ENCODE measurements around the gene RRBP1. TPM values are rescaled to one million over a fixed set of nuclear protein-coding genes. Genes with fewer than 3 reads are reported as not detected.

RRBP1 gene
- total and polyA plus RNA-seq, 4 donors: 75.4 to 202 (median 130) TPM

- Histone ChIP-seq H3K4me3 (ENCODE audit: low read depth in 1 of 3, low read length in 3 of 3) (no peak overlapping the region), H3K9ac (ENCODE audit: low read depth in 1 of 2, low read length in 2 of 2) (no peak overlapping the region), H3K27me3 (ENCODE audit: control insufficient read depth in 4 of 4, insufficient read depth in 4 of 4, low read length in 3 of 4) (no peaks in the 10 kb centered on the region), H3K36me3 (ENCODE audit: control insufficient read depth in 4 of 4, insufficient read depth in 3 of 4, low read depth in 1 of 4, low read length in 3 of 4) (peaks cover 4 to 47% (median 34%) of the 10 kb centered on the region in 4 donors), H3K4me1 (ENCODE audit: control insufficient read depth in 4 of 4, insufficient read depth in 4 of 4, low read length in 3 of 4) (peaks cover 13 to 31% (median 25%) of the 10 kb centered on the region in 4 donors), H3K9me3 (ENCODE audit: control insufficient read depth in 4 of 4, low read length in 3 of 4) (peaks cover 0 to 2% (median 0%) of the 10 kb centered on the region in 4 donors), H3K27ac (ENCODE audit: low read depth in 1 of 2, low read length in 2 of 2) (peak overlapping the region in 1 of 2 donors; percentile 10)
- no peak for DNase-seq (ENCODE audit: low spot score)
- TF ChIP-seq, protein P1, sequence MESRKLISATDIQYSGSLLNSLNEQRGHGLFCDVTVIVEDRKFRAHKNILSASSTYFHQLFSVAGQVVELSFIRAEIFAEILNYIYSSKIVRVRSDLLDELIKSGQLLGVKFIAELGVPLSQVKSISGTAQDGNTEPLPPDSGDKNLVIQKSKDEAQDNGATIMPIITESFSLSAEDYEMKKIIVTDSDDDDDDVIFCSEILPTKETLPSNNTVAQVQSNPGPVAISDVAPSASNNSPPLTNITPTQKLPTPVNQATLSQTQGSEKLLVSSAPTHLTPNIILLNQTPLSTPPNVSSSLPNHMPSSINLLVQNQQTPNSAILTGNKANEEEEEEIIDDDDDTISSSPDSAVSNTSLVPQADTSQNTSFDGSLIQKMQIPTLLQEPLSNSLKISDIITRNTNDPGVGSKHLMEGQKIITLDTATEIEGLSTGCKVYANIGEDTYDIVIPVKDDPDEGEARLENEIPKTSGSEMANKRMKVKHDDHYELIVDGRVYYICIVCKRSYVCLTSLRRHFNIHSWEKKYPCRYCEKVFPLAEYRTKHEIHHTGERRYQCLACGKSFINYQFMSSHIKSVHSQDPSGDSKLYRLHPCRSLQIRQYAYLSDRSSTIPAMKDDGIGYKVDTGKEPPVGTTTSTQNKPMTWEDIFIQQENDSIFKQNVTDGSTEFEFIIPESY (IDR thresholded peaks at IDR 0.05): no peak
- TF ChIP-seq HNF4A (conservative IDR thresholded peaks at IDR 0.05) (peak; percentile 50 to 54), RXRA (IDR thresholded peaks at IDR 0.05) (peak; percentile 26 to 51), FOXA2 (IDR thresholded peaks at IDR 0.05) (no peak)
- 89% methylated on average over 9 of the region's 9 CpGs for WGBS
Observed at GRCh38 chr20:17657898-17658647, 24.0 kb downstream of the RRBP1 start.

- H3K4me1 ChIP-seq (ENCODE audit: control insufficient read depth in 4 of 4, insufficient read depth in 4 of 4, low read length in 3 of 4): peaks cover 10 to 31% (median 22%) of the 10 kb centered on the region in 4 donors
- H3K27ac ChIP-seq (ENCODE audit: low read depth in 1 of 2, low read length in 2 of 2): peak overlapping the region in 1 of 2 donors; percentile 10
- DNase-seq (ENCODE audit: low spot score): no peak
- no peak overlapping the region for H3K9ac ChIP-seq (ENCODE audit: low read depth in 1 of 2, low read length in 2 of 2)
- H3K27me3 ChIP-seq (ENCODE audit: control insufficient read depth in 4 of 4, insufficient read depth in 4 of 4, low read length in 3 of 4): no peaks in the 10 kb centered on the region
- H3K4me3 ChIP-seq (ENCODE audit: low read depth in 1 of 3, low read length in 3 of 3): no peak overlapping the region
- TF ChIP-seq YY1 (IDR thresholded peaks at IDR 0.05) (no peak), ATF3 (IDR thresholded peaks at IDR 0.05) (no peak), GABPA (IDR thresholded peaks at IDR 0.05 in 1 of 2, conservative IDR thresholded peaks at IDR 0.05 in 1 of 2) (no peak), CTCF (IDR thresholded peaks at IDR 0.05; ENCODE audit: low read depth, low read length, missing input control) (no peak), RAD21 (IDR thresholded peaks at IDR 0.05) (no peak), HNF4G (IDR thresholded peaks at IDR 0.05) (no peak)
- TF ChIP-seq, protein P2, sequence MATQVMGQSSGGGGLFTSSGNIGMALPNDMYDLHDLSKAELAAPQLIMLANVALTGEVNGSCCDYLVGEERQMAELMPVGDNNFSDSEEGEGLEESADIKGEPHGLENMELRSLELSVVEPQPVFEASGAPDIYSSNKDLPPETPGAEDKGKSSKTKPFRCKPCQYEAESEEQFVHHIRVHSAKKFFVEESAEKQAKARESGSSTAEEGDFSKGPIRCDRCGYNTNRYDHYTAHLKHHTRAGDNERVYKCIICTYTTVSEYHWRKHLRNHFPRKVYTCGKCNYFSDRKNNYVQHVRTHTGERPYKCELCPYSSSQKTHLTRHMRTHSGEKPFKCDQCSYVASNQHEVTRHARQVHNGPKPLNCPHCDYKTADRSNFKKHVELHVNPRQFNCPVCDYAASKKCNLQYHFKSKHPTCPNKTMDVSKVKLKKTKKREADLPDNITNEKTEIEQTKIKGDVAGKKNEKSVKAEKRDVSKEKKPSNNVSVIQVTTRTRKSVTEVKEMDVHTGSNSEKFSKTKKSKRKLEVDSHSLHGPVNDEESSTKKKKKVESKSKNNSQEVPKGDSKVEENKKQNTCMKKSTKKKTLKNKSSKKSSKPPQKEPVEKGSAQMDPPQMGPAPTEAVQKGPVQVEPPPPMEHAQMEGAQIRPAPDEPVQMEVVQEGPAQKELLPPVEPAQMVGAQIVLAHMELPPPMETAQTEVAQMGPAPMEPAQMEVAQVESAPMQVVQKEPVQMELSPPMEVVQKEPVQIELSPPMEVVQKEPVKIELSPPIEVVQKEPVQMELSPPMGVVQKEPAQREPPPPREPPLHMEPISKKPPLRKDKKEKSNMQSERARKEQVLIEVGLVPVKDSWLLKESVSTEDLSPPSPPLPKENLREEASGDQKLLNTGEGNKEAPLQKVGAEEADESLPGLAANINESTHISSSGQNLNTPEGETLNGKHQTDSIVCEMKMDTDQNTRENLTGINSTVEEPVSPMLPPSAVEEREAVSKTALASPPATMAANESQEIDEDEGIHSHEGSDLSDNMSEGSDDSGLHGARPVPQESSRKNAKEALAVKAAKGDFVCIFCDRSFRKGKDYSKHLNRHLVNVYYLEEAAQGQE (IDR thresholded peaks at IDR 0.05): no peak
- H3K36me3 ChIP-seq (ENCODE audit: control insufficient read depth in 4 of 4, insufficient read depth in 3 of 4, low read depth in 1 of 4, low read length in 3 of 4): peaks cover 4 to 47% (median 34%) of the 10 kb centered on the region in 4 donors
- WGBS: 78% methylated on average over 9 of the region's 9 CpGs
- peaks cover 0 to 2% (median 0%) of the 10 kb centered on the region in 4 donors for H3K9me3 ChIP-seq (ENCODE audit: control insufficient read depth in 4 of 4, low read length in 3 of 4)
Observed at GRCh38 chr20:17657079-17657825, 24.8 kb downstream of the RRBP1 start.
